ENCODE data around the gene SLC2A9. TPM values are rescaled to one million over a fixed set of nuclear protein-coding genes. Genes with fewer than 3 reads are reported as not detected.

The SLC2A9 gene
- total and polyA plus RNA-seq, 2 experiments from 2014 or later = 6.2 to 7.8 TPM

DNA sequence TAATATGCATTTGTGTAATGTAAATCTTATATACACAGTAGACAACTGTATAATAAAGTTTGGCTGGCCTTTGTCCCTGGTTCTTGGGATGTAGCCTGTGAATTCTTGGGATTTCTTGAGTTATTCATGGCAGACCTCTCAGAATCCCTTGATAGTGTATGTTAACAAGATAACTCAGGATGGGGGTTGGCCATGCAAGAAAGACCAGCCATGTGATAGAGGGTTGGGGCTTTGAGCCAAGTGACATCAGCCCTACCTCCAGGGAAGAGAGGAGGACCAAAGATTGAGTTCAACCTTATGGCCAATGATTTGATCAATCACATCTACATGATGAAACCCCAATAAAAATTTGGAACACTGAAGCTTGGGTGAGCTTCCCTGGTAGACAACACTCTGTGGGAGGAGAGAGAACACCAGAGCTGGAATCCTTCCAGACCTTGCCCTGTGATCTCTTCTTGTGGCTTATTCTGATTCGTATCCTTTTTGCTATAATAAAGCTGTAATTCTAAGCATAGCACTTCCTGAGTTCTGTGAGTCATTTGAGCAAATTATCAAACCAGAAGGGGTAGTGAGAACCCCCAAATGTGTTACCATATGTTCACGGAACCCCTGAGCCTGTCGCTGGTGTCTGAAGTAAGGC lies 11.3 kb downstream of the SLC2A9 start:
- Histone ChIP-seq H3K27me3 (no peaks in the 10 kb centered on the region), H3K36me3 (replicated peaks; ENCODE audit: insufficient read depth, low read depth) (no peaks in the 10 kb centered on the region), H3K79me2 (no peaks in the 10 kb centered on the region), H3K9me3 (ENCODE audit: low read depth) (no peaks in the 10 kb centered on the region), H3K27ac (no peak overlapping the region), H4K20me1 (ENCODE audit: insufficient read depth, poor library complexity, severe bottlenecking) (no peaks in the 10 kb centered on the region), H2AFZ (no peak overlapping the region), H3K4me1 (ENCODE audit: insufficient read depth) (peaks cover 24% of the 10 kb centered on the region), H3K9me2 (replicated peaks; ENCODE audit: insufficient read depth) (no peaks in the 10 kb centered on the region), H3K4me3 (no peak overlapping the region), H3K4me2 (no peak overlapping the region)
- TF ChIP-seq, protein P1, sequence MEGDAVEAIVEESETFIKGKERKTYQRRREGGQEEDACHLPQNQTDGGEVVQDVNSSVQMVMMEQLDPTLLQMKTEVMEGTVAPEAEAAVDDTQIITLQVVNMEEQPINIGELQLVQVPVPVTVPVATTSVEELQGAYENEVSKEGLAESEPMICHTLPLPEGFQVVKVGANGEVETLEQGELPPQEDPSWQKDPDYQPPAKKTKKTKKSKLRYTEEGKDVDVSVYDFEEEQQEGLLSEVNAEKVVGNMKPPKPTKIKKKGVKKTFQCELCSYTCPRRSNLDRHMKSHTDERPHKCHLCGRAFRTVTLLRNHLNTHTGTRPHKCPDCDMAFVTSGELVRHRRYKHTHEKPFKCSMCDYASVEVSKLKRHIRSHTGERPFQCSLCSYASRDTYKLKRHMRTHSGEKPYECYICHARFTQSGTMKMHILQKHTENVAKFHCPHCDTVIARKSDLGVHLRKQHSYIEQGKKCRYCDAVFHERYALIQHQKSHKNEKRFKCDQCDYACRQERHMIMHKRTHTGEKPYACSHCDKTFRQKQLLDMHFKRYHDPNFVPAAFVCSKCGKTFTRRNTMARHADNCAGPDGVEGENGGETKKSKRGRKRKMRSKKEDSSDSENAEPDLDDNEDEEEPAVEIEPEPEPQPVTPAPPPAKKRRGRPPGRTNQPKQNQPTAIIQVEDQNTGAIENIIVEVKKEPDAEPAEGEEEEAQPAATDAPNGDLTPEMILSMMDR (IDR thresholded peaks at IDR 0.05; ENCODE audit: poor library complexity) = no peak
- TF ChIP-seq EZH2 (IDR thresholded peaks at IDR 0.05; ENCODE audit: borderline replicate concordance) = no peak
- no peak for TF ChIP-seq EZH2phosphoT487 (IDR thresholded peaks at IDR 0.05; ENCODE audit: low read depth, severe bottlenecking, unreplicated experiment)
- 88% methylated on average over 3 of the region's 3 CpGs for WGBS (ENCODE audit: low lambda C conversion rate, missing lambda C conversion rate)
- no peak for DNase-seq (ENCODE audit: low spot score)

DNA sequence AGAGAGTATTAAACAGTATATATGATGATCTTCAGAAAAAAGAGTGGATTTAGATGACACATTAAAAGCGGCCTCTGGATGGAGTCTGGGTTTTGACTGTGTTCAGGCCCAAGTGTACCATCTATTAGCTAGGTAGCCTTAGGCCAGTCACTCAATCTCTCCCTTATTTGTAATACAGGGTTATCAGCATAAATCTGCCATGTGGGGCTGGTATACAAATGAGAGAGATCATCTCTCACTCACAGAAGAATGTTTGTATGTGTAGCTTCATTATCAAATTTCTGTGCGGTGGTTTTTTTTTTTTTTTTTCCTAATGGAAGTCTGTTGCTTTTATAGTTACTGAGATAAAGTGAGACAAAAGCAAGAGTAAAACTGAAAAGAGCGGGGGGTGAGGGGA lies 12.7 kb downstream of the SLC2A9 start:
- peak overlapping the region; percentile 68 for H3K27ac ChIP-seq
- H3K79me2 ChIP-seq = no peaks in the 10 kb centered on the region
- H3K4me1 ChIP-seq (ENCODE audit: insufficient read depth) = peaks cover 24% of the 10 kb centered on the region
- 62% methylated on average over 3 of the region's 3 CpGs for WGBS (ENCODE audit: low lambda C conversion rate, missing lambda C conversion rate)
- no peaks in the 10 kb centered on the region for H4K20me1 ChIP-seq (ENCODE audit: insufficient read depth, poor library complexity, severe bottlenecking)
- H3K4me3 ChIP-seq = no peak overlapping the region
- no peaks in the 10 kb centered on the region for H3K9me3 ChIP-seq (ENCODE audit: low read depth)
- H3K9me2 ChIP-seq (replicated peaks; ENCODE audit: insufficient read depth) = no peaks in the 10 kb centered on the region
- TF ChIP-seq EZH2phosphoT487 (IDR thresholded peaks at IDR 0.05; ENCODE audit: low read depth, severe bottlenecking, unreplicated experiment) (no peak), EZH2 (IDR thresholded peaks at IDR 0.05; ENCODE audit: borderline replicate concordance) (no peak)
- TF ChIP-seq, protein P1 (IDR thresholded peaks at IDR 0.05; ENCODE audit: poor library complexity) = no peak
- H3K27me3 ChIP-seq = no peaks in the 10 kb centered on the region
- H3K36me3 ChIP-seq (replicated peaks; ENCODE audit: insufficient read depth, low read depth) = no peaks in the 10 kb centered on the region
- H2AFZ ChIP-seq = no peak overlapping the region
- no peak overlapping the region for H3K4me2 ChIP-seq
- no peak for DNase-seq (ENCODE audit: low spot score)

DNA sequence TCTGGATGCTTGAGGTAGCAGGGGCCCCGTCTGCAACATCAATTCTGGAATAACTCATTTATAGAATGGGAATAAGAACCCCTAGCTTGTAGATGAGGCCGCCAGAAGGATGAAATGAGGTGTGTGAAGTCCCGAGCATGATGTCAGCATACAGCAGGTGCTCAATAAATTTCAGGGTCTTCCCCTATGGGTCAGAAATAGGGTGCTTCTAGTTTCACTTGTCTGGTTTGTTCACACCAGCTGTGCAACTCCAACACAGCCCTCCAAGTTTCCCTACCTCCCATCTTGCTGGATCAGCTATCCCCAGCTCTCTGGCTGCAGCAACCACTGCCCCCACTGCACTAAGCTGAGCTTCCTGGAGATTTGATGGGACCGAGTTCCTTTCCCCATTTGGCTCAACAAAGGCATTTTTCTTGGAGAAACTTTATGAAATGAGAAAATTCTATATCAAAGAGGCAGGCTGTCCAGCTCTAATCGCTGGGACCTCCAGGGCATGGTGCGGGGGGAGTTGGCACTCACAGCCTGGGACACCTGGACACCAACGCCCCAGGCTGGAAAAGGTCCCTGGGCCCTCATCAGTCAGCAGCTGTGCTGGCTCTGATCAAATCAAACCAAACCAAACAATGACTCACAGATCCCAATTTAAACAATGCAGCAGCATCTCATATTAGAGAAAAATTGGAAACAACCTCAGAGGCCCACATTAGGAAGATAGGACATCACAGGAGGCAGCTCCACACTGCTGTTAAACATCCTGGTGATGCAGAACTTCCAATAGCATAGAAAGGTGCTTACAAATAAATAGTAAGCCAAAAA lies 13.3 kb downstream of the SLC2A9 start:
- Histone ChIP-seq H3K4me3 (no peak overlapping the region), H3K36me3 (replicated peaks; ENCODE audit: insufficient read depth, low read depth) (no peaks in the 10 kb centered on the region), H3K4me1 (ENCODE audit: insufficient read depth) (peaks cover 24% of the 10 kb centered on the region), H2AFZ (no peak overlapping the region), H3K79me2 (no peaks in the 10 kb centered on the region), H3K27me3 (no peaks in the 10 kb centered on the region), H3K4me2 (no peak overlapping the region), H3K27ac (peak overlapping the region; percentile 73), H3K9me3 (ENCODE audit: low read depth) (no peaks in the 10 kb centered on the region), H4K20me1 (ENCODE audit: insufficient read depth, poor library complexity, severe bottlenecking) (no peaks in the 10 kb centered on the region), H3K9me2 (replicated peaks; ENCODE audit: insufficient read depth) (no peaks in the 10 kb centered on the region)
- WGBS (ENCODE audit: low lambda C conversion rate, missing lambda C conversion rate) = 59% methylated on average over 7 of the region's 7 CpGs
- no peak for DNase-seq (ENCODE audit: low spot score)
- TF ChIP-seq, protein P1 (IDR thresholded peaks at IDR 0.05; ENCODE audit: poor library complexity) = no peak
- TF ChIP-seq EZH2phosphoT487 (IDR thresholded peaks at IDR 0.05; ENCODE audit: low read depth, severe bottlenecking, unreplicated experiment) (no peak), EZH2 (IDR thresholded peaks at IDR 0.05; ENCODE audit: borderline replicate concordance) (no peak)

Data from hepatocyte (in vitro differentiated cells).